ENCODE results near the gene PRCC.
"Not testable (repeated sequence)": the region's sequence is repeated elsewhere in the genome, so short reads cannot be mapped to it uniquely, and the experiment has no call there.

PRCC gene

GRCh38 chr1:156760796-156761104 lies 6.6 kb upstream of the PRCC start:
- no peak for DNase-seq (ENCODE audit: low spot score)

DNA sequence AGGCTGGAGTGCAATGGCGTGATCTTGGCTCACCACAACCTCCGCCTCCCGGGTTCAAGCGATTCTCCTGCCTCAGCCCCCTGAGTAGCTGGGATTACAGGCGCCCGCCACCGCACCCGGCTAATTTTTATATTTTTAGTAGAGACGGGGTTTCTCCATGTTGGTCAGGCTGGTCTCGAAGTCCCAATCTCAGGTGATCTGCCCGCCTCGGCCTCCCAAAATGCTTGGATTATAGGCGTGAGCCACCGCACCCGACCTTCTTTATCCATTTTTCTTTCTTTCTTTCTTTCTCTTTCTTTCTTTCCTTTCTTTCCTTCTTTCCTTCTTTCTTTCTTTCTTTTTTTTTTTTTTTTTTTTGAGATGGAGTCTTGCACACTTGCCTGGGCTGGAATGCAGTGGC lies 2.2 kb upstream of the PRCC start:
- DNase-seq (ENCODE audit: low spot score): not testable (repeated sequence)

GRCh38 chr1:156765666-156766065 lies 1.7 kb upstream of the PRCC start:
- DNase-seq (ENCODE audit: low spot score): no peak

- DNase-seq (ENCODE audit: low spot score): no peak
Observed at GRCh38 chr1:156766298-156767100, 836 bp upstream of the PRCC start.

DNA sequence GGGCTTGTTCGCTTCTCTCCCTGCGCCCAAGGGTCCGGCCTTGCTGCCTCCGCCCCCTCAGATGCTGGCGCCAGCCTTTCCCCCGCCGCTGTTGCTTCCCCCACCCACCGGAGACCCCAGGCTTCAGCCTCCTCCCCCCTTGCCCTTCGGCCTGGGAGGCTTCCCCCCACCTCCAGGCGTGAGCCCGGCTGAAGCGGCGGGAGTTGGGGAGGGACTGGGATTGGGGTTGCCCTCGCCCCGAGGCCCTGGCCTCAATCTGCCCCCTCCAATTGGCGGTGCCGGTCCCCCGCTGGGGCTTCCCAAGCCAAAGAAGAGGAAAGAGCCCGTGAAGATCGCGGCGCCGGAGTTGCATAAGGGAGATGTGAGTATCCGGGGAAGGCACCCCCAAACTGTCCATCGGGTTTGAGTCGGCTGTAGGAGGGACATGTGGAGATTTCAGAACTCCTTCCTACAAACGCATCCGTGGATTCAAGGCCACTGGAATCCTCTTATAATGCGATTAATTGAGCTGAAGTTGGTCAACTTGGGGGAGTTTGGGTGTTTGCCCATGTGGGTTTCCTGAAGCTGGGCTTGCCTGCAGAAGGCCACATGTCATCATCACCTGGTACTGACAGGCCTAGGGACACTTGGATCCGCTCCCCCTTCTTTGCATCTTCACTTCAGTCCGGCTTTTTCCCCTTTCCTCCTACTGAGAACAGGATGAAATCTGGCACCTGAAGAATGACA lies 707 bp downstream of the PRCC start:
- DNase-seq (ENCODE audit: low spot score): no peak

DNA sequence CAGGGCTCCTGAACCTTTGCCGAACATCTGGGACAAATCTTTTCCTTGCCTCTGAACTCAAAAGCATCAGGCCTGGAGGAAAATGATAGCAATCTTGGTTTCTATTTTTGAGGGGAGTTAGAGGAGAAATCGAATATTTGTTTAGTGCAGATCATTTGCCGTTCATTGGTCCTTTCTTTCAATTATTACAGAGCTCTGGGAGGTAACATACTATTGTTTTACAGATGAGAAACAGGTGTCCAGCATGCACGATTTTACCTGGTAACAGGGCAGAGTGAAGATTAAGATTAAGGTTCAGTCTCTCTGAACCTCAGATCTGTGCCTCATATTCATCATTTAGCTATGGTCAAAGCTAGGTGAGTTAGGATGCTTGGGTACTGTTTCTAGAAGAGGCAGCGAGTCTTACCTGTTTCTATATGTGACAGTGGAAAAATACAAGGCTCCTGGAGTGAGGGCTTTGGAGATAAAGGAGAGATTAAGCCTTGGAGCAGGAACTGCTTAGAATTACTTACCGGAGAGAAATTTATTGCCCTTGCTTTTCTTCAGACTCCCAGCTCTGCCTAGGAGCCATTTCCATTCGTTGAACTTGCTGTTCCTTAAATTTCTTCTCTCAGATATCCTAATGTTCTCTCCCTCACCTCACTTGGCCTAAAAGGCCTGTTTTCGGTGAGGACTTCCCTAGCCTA lies 1.4 kb downstream of the PRCC start:
- no peak for DNase-seq (ENCODE audit: low spot score)

- DNase-seq (ENCODE audit: low spot score): no peak
Observed at GRCh38 chr1:156772222-156772621, 4.9 kb downstream of the PRCC start.

DNA sequence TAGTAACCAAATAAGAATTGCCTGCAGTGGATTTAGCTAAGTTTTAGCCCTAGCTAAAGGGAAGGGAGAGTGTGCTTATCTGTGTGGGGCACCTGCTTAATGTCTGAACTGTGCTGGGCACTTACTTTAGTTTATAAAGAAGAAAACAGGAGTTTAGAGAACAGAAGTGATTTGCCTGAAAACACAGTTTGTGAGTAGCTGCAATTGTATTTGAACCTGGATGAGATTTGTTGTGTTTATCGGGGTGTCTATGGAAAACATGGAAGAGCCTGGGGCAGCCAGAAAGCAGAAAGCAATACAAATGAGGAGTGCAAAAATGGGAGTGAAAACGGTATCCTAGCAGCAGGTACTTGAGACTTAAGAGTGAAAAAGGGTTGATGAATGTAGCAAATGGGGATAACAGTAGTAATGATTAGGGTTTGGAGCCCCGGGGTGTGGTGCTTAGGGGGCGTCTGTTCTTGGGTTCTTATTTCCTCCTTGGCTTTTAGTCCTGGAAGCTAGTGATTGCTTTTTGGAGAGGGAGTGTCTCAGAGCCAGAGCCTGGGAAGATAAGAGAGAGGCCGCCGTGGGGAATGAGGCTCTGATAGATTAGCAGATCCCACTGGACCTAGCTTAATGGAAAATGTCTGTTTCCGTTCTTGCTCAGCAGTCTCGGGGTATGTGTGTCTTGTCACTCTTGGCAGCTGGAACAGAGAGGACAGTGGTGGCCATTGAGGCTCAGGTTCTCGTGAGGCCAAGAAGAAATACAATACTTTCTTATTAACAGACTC lies 5.6 kb downstream of the PRCC start:
- DNase-seq (ENCODE audit: low spot score): no peak

DNA sequence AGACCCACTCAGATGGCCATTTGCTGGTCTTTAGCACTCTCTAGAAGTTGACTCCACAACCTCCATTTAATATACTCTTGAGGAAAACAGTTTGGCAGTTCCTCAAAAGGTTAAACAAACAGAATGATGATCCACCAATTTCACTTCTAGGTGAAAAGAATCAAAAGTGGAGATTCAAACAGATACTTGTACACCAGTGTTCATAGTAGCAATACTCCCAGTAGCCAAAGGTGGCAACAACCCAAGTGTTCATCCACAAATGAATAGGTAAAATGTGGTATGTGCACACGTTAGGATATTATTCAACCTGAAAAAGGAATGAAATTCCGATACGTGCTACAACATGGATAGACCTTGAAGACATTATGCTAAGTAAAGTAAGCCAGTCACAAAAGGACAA lies 6.3 kb downstream of the PRCC start:
- no peak for DNase-seq (ENCODE audit: low spot score)

- DNase-seq (ENCODE audit: low spot score): no peak
Observed at GRCh38 chr1:156775799-156776198, 8.5 kb downstream of the PRCC start.

DNA sequence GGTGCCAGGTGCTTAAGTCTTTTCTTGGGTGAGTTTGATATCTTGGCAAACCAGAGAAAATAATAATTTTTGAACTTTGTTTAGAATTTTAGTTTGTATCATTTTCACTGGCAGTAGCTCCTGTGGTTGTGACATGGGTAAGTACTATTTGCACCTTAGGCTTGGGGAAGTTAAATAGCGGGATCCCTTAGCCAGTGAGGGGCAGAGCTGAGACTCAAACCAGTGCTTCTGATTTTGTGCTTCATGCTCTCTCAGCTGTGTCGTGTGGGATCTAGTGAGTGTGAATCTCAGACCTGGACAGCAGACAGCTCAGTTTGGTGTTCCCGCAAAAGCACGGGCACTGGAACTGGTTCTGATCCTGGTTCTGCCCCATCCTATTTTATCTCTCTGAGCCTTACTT lies 9.6 kb downstream of the PRCC start:
- no peak for DNase-seq (ENCODE audit: low spot score)

GRCh38 chr1:156777573-156777972 lies 10.2 kb downstream of the PRCC start:
- DNase-seq (ENCODE audit: low spot score): no peak

DNA sequence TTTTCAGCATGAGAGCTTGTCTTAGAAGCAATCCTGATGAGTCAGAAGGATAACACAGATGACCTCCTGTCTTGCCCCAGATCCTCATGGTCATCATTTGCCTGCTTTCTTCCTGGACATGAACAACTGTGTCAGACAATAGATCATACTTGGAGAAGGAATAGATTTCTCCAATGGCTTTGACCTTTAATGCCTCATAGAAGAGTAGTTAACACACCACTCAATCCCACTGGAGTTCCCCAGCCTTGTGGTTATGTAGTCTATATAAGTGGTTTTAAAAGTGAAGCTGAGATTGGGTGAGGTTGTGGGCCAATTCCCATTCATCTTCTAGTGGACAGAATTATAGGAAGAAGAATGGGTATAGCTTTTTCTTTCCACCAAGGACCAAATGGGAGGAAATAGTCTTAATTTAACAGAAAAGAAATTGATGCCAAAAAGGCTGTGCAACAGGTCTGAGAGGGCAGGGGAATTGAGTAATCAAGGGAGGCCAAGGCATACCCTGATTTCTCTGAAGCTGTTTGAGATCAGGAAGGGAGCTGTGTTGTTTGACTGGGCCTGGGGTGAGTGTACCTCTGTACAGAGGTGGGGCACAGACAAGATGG lies 14.4 kb downstream of the PRCC start:
- DNase-seq (ENCODE audit: low spot score): no peak

- DNase-seq (ENCODE audit: low spot score): no peak
Observed at GRCh38 chr1:156785458-156785857, 18.1 kb downstream of the PRCC start.

DNA sequence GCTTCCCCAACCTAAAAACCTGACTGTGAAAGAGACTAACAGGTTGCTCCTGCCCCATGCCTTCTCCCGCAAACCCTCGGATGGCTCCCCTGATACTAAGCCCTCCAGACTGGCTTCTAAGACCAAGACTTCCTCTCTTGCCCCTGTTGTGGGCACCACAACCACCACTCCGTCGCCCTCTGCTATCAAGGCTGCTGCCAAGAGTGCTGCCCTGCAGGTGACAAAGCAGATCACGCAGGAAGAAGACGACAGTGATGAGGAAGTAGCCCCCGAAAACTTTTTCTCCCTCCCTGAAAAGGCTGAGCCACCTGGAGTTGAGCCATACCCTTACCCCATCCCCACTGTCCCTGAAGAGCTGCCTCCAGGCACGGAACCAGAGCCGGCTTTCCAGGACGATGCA lies 19.3 kb downstream of the PRCC start:
- DNase-seq (ENCODE audit: low spot score): no peak

GRCh38 chr1:156788136-156788535 lies 20.8 kb downstream of the PRCC start:
- no peak for DNase-seq (ENCODE audit: low spot score)

DNA sequence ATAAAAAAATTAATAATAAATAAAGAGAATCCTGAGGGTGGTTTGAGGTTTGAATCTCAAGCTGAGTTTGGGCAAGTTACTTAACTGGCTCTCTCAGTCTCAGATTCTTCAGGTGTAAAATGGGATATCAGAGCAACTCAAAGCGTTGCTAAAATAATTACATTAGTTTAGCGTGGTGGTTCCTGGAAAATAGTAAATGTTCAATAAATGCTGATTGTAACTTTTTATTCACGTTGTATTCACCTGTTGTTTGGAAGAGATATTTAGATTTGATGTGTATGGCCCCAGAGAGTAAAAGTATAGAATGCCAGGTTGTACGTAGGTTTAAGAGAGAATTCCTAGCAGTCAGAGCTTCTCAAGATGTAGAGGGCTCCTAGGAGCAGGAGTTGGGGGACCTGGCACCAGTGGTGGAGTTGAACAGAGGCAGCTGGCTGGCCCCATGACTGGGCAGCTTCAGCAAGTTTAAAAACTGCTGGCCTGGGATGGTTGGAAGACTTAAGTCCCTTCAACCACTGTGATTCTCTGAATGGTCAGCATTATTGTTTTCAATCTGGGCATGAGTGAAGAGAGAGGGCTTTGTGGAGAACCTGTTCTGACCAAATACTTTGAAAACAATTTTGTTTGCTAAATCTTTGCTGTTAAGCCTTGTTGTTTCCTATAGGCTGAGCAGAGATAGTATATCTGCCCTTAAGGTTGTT lies 22.4 kb downstream of the PRCC start:
- no peak for DNase-seq (ENCODE audit: low spot score)

DNA sequence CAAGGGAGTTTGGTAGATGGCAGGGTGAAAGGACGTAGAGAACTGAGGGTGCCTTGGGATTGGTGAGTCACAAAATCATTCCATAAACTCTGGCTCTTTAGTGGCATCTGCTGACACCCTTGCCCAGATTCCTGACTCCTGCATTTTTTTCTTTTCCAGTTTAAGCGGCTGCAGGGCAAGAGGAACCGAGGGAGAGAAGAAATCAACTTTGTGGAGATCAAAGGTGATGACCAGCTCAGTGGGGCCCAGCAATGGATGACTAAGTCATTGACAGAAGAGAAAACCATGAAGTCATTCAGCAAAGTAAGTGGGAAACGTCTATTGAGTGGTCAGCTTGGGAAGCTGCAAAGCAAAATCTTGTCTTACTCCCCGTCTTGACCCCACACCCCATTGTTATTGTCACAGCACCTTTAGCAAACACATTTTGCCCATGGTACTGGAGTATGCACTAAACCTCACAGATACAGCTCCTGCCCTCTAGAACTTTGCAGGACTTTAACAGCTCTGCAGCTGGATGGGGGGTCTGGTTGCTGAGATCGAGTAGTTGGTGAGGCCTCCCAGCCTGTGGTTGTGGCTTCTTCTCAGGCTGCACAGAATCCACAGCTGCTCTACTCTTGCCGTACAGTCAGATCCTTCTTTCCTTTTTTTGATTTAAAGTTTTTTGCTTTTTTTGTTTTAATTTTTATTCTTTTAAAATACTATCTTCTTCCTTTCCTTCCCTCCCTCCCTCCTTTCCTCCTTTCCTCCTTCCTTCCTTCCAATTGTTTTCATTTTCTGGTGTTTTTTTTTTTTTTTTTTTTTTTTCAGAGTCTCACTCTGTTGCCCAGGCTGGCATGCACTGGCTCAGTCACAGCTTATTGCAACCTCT lies 27.4 kb downstream of the PRCC start:
- no peak for DNase-seq (ENCODE audit: low spot score)

GRCh38 chr1:156795374-156795733 lies 28.0 kb downstream of the PRCC start:
- DNase-seq (ENCODE audit: low spot score): no peak

DNA sequence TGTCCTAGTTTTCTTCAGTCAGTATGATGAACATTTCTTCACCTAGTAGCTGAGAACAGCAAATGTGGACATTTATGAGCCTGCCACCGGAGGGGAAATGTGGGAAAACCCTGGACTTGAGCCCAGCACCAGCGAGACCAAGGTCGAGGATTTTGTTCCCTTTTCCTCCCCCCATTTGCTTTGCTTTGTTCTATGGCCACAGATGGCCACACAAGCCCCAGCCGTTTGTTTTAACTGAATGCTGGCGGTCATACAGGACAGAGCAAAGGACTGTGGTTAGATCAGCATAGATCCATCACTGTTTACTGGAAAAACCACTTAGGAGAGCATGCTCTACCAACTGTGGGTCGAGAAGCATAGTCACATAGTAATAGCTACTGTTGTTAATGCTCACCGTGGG lies 28.5 kb downstream of the PRCC start:
- DNase-seq (ENCODE audit: low spot score): no peak

Measured in HuH-7.5 (cell line).